Dermis microvascular lymphatic vessel endothelial cell (primary cell): ENCODE data around the gene SPOCD1. TPM values are rescaled to one million over a fixed set of nuclear protein-coding genes. Genes with fewer than 3 reads are reported as not detected.
"Not testable (repeated sequence)": the region's sequence is repeated elsewhere in the genome, so short reads cannot be mapped to it uniquely, and the experiment has no call there.

ENCODE experiments used
- DNase-seq, 2 donors: peaks; one replicate each; pipeline versions ENCODE4 v3.0.0 to v3.0.0-alpha.2; 2010; ENCODE audit warnings: low read depth in 2 of 2
- total RNA-seq: library from RNA; depleted of rRNA; stranded (reverse); fragments of >200 nt; gene quantifications from 2 replicates; pipeline ENCODE4 v1.2.1, GENCODE V29; 2014

The SPOCD1 gene
- total RNA-seq, 1 donor from 2014 or later, result 4.0 TPM

DNA sequence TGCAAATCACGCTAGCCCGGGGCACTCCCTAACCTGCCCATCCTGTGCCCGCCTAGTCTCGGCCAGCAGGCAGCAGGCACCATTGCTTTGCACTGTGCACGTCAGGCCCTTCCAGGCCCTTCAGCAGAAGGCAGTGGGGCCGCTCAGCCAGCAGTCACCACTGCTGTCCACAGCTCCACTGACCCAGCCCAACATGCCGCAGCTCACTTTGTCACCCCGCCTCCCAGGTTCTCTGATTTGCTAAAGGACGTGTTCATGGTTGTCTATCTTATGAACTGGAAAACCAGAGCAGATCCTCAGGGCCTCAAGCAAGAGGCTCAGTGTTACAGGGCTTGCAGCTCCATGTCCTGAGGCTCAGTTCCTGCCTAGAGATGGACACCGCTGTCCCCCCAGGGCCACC lies 14.2 kb upstream of the SPOCD1 start:
- no peak for DNase-seq

DNA sequence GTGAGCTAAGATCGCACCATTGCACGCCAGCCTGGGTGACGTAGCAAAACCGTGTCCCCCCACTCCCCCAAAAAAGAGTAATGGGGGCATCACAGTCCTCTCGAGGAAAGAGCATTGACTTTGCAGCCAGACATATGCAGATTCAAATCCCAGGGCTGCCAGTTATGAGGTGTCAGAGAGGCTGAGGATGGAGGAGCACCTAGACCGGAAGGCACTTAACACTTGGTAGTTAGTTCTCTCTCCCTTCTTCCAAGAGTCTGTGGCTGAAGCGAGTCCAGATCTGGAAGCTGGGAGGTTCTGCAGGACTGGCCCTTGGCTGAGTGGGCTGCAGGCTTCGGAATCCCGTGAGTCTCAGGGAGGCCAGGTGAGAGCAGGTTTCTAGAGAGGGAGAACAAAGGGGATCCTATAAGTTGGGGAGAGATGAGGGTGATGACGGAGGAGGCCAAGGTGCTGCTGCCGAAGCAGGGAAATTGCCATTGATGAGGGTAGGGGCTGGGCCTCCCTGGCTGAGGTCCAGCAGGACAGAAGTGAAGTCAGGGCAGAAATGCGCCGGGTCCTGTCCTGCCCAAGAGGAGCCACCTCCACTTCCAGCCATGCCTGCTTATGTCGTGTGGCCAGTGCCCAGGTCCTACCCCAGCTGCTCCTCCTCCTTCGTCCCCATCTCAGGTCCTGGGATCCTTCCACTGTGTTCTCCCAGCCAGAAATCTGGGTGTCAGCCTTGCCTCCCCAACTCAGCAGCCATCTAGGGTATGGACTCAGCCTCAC lies 13.3 kb upstream of the SPOCD1 start:
- DNase-seq, result no peak

DNA sequence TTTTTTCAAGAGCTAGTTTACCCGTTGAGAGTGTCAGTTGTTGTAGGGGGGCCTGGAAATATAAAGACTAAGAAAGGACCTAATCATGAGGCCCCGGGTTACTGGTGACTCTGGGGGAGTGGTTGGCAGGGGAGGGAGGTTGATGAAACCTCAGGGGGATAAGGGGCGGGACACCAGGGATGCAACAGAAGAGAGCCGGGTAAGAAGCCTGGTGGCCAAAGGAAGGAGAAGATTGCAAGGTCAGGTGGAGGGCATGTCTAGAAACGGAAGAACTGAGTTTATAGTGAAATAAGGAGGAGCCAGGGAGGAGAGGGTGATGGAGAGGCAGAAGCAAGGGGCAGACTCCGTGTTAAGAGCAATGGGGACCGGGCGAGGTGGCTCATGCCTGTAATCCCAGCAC lies 12.5 kb upstream of the SPOCD1 start:
- DNase-seq, result no peak

DNA sequence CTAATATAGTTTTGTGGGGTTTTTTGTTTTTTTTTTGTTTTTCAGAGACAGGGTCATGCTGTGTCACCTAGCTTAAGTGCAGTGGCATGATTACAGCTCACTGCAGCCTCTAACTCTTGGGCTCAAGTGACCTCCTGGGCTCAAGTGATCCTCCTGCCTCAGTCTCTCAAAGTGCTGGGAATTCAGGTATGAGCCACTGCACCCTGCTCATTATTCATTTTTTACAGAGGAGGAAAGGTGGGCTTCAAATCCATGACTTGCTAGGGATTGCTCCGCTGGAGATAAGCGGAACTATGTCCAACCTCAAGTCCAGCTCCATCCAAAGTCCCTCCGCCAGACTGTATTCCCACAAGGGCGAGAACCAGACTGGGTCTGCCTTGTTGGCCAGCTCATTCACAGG lies 8.0 kb upstream of the SPOCD1 start:
- no peak for DNase-seq

DNA sequence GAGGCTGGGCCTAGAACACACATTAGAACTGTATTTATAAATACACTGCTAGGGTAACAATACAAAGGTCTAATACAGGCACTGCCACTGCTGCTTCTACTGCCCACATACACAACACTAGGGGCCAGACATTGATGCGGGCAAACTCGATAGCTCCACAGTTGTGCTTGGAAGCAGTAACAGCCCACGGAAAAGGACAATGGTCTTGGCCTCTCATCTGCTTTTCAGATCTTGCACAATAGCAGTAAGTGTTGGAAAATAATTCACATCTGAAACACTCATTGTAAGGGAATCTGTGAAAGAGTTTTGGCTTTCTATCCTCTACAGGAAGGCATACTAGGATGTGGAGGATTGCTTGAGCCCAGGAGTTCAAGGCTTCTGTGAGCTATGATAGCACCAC lies 6.9 kb upstream of the SPOCD1 start:
- DNase-seq, result no peak

DNA sequence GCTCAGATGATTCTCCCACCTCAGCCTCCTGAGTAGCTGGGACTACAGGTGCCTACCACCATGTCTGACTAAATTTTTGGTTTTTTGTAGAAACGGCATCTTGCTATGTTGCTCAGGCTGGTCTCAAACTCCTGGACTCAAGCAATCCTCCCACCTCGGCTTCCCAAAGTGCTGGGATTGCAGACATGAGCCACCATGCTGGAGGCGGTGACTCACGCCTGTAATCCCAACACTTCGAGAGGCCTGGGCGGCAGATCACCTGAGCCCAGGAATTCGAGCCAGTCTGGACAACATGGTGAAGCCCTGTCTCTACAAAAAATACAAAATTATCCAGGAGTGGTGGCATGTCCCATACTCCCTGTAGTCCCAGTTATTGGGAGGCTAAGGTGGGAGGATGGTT lies 4.4 kb upstream of the SPOCD1 start:
- DNase-seq, result not testable (repeated sequence)

DNA sequence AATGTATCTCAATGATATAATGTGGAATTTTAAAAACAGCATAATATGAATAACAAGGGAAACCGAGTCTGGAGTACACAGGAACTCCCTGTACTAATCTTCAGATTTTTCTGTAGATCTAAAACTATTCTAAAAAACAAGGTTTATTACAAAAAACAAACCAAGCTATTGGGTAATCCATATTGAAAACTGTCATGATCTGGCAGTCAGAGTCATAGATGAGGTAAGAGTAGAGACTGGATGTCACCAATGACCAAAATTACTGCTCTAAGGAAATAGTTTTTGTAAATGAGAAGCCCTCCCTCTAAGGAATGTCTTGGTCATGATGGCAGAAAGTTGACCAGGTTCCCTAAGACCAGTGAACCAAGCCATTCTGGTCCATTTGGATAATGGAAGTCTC lies 2.4 kb upstream of the SPOCD1 start:
- no peak for DNase-seq

DNA sequence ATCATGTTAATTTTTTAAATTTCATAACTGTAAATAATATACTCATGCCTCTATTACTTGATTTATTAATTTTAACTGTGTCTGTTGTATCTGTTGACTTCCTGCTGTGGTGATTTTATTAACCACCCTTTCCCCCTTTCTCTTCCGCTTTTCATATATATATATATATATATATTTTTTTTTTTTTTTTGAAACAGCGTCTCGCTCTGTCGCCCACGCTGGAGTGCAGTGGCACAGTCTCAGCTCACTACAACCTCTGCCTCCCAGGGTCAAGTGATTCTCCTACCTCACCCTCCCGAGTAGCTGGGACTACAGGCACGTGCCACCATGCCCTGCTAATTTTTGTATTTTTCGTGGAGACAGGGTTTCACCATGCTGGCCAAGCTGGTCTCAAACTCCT lies 1.1 kb upstream of the SPOCD1 start:
- DNase-seq, result not testable (repeated sequence)

DNA sequence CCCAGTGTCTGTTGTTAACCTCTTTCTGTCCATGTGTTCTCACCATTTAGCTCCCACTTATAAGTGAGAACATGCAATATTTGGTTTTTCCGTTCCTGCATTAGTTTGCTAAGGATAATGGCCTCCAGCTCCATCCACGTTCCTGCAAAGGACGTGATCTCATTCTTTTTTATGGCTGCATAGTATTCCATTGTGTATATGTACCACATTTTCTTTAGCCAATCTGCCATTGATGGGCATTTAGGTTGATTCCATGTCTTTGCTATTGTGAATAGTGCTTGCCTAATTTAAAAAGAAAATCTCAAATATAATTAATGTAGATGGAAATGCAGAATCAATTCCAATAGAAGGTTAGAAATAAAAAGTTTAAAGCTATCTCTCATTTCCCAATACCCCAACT lies 679 bp upstream of the SPOCD1 start:
- DNase-seq, result not testable (repeated sequence)

DNA sequence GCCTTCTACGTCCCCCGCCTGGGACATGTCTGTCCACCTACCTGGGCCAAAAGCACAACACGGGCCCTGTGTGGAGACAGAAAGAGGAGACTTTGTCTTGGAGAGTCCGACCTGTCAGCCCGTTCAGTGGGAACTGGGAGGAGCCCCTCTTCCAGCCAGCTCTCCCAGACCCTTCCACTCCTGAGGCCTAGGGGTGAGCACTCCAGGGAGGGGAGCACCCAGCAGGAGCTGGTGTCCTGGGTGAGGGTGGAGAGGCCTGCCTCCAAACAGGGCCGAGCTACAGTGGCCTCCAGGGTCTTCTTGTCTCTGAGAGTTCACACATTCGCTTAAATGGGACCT lies 546 bp downstream of the SPOCD1 start:
- no peak for DNase-seq

DNA sequence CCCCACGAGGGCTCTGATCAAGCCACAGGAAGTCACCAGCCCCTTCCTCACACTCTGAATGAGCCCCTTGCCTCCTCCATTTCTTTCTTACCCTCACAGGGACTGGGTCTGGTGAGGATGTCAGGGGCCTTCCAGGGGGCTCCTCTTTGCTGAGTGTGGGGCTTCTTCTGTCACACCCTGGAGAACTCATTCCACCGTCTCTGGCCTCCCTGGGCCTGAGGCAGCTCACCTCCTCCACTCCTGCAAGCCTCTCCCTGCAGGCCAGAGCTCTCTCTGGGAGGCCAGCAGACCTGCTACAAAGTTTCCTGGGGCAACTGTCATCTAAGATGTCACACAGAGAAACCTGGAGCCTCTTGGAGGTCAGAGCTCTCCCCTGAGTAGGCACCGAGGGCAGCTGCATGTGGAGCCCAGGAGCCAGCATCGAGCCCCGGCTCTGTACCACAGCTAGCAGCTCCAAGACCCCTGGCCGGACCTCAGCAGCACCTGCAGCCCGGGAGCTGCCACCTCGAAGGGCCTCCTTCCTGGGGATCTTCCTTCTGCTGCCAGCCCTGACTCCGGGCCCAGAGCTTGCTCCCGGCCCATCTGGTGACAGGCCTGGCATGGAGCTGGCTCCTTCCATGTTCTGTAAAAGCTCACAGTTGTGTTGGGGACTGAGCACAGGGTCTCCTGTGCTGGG lies 1.1 kb downstream of the SPOCD1 start:
- no peak for DNase-seq

DNA sequence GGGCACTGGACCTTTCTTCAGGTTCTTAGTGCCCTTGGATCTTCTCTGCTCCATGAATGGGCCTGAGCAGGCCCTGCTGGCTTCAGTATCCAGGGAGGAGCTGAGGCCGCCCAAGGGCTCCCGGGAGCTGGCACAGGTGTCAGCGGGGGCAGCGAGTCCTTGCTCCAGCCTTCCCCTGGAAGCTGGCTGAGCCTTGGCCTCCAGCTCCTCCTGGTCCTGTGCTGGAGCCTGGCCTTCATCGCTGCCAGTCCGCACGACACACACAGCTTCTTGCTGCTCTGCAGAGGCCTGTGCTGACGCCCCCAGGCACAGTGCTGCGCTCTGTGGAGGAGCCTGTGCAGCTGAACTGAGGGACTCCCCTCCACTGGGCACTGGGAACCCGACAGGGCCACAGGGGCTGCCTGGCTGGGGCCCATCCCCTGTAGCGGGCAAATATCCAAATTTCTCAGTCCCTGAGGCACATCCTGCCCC lies 1.7 kb downstream of the SPOCD1 start:
- DNase-seq, result no peak

DNA sequence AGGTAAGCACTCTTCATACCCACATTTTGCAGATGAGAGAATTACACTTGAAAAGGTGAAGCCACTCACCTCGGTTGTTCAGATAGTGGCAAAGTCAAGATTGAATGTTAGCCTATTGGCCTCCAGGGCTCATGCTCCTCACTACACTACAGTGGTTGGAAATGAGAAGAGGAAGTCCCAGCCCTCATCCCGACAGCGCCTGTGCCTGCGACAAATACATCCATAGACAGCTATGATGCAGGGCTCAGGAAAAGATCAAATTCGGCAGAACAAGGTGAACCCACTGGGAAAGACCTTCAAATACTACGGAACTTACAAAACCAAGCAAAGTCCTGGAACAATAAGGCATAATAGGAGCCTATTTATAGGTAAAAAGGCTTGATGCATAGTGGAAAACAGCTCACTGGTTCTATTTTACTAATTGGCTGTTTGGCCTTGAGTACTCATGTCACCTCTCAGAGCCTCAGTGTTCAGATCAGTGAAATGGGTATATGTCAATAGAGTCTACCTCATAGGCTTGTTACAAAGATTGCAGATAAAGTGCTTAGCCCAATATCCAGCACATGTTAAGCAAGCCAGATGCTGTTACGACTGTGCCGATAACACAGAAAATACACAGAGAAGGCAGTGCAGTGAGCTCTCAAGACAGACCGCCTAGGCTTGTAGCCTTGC lies 3.5 kb downstream of the SPOCD1 start:
- no peak for DNase-seq

DNA sequence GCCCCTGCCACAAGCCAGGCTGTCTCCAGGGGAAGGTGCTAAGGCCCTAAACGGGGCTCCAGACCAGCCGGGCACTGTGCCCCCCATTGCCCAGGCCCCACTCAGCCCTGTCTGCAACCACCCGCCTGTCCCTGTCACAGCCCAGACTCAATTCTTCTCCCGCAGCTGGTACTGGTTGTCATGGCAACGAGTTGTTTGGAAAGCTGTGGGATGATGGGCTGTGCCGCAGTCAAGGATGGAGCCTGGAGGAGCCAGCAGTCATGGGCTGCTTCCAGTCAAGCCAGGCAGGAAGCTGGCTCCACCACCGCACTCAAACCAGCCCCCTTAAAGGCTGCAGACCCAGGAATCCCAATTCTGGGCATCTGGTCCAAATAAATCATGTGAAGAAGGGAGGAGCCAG lies 4.2 kb downstream of the SPOCD1 start:
- peak in 1 of 2 donors; percentile 26 for DNase-seq

DNA sequence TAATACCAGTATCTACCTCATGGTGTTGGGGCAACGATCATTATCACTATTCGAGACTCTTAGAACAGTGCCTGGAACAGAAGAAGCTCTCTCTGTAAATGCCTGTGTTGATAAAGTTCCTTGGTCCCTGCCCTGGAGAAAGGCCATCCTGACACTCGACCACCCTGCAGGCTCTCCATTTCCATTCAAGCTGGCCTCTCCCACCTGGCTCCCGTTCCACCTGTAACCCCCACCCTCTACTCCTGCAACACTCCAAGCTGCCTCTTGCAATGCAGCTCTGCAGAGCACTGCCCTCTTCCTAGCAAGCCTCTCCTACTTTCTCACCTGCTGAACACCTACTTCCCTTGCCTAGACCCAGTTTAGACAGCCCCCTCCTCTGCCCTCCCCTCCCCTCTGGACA lies 6.1 kb downstream of the SPOCD1 start:
- DNase-seq, result no peak

DNA sequence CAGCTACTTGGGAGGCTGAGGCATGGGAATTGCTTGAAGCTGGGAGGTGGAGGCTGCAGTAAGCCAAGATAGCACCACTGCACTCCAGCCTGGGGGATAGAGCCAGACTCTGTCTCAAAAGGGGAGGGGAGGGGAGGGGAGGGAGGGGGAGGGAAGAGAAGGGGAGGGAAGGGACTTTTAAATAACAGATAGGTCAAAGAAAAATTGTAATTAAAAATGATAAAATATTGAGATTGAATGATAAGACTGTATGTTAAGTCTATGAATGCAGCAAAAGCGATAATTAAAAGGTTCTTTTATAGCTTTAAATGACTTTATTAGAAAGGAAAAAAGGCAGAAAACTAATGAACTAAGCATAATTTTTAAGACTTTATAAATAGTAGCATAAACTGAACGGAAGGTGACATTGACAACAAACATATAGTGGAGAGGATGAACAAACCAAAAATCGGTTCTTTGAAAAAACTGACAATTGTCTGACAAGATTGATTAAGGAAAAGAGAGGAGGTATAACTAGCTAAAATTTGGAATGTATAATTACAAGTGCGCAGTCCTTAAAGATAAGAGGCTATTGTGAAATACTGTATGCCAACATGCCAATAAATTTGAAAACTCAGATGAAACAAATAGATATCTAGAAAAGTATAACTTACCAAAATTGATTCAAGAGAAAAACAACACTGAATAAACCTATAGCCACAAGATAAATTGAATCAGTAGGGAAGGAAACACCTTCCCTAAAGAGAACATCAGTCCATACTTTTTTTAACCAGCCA lies 8.4 kb downstream of the SPOCD1 start:
- no peak for DNase-seq

DNA sequence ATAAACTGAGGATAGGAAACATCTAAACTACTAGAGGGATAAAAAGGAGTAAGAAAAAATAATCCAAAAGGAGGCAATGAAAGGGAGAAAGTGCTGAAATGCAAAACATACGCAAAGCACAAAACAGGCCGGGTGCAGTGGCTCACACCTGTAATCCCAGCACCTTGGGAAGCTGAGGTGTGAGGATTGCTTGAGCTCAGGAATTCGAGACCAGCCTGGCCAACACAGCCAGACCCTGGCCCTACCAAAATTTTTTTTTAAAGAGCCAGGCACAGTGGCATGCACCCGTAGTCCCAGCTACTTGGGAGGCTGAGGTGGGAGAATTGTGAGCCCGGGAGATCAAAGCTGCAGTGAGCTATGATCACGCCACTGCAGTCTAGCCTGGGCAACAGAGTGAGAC lies 10.5 kb downstream of the SPOCD1 start:
- no peak for DNase-seq

DNA sequence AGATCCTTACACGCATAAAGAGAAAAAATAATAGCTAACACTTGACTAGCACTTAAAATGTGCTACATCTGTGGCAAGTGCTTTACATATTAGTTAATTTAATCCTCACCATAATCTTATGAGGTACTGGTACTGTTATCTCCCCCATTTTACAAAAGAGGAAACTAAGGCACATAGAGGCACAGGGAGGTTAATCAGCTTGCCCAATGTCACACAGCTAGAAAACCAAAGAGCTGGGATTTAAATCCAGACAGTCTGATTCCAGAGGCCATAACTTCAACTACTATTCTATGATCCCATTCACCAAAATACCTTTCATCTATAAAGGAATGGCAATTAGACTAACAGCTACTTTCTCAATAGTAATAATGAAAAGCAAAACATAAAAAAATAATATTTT lies 11.7 kb downstream of the SPOCD1 start:
- no peak for DNase-seq

DNA sequence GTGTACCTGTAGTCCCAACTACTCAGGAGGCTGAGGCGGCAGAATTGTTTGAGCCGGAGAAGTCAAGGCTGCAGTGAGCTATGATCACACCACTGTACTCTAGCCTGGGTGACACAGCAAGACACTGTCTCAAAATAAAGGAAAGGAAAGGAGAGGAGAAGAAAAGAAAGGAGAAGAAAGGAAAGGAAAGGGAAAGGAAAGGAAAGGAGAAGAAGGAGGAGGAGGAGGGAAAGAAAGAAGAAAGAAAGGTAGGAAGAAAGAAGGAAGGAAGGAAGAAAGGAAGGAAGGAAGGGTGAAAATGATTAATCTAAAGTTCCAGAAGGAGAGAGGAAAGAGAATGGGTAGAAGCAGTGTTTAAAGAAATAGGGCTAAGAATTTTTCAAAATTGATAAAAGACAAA lies 12.2 kb downstream of the SPOCD1 start:
- no peak for DNase-seq

DNA sequence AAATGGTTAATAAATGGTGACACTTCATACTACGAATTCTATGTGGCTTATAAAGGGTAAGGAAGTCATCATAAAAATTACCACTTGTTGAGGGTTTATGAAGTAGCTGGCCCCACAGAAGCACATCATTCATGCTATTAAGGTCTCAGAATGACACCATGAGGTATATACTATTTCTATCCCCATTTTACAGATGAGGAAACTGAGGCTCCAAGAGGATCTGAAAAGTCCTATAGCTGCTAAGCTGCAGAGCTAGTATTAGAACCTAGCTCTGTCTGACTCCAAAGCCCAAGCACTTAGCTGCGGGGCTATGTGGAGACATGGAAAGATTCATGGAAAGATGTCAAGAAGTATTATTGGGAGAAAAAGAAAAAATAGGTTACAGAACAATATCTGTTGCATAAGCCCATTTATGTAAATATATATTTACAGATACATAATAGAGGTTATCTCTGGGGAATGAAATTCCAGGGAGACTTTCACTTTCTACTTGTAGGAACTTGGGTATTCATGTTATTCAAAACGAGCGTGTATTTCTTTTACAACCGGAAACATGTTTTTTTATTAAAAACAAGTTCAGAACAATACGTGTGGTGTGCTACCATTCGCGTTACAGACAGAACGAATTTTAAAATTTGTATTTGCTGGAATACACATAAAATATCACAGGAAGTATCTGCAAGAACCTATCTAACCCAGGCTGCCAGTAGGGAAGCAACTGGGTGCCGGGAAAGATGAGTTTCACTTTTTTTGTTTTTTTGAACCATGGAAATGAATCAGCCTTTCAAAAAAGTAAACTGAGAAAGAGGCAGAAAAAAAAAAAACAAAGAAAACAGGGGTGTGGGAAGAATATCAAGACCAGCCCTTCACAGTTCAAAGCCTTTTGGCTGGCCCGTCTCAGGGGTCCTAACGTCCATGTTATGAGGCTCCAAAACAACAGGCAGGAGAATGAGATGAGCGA lies 13.4 kb downstream of the SPOCD1 start:
- peak; percentile 62 to 79 for DNase-seq

DNA sequence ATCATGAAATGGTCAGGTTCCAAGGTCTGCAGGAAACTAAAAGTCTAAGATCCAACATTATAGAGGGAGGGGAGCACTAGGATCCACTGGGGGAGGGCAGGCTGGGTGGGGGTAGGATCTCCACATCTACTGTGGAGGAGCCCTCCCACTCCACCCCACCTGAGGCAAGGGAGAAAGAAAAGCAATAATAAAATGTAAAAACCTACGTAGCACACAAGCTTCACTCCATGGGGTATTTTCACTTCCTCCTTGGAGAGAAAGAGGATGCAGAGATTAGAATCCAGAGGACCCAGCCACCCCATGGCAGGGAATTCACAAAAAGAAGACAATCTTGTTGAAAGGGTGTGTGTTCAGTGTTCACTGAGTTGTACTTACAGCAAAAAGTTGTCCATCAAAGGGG lies 14.4 kb downstream of the SPOCD1 start:
- no peak for DNase-seq
